Esophagus squamous epithelium (tissue), 5 donors: ENCODE results near the gene ERICH4. TPM values are rescaled to one million over a fixed set of nuclear protein-coding genes. Genes with fewer than 3 reads are reported as not detected.

Source experiments
- DNase-seq: peaks from one replicate; lab custom pipeline; 2025; lab: John Stamatoyannopoulos, UW
- H3K27ac ChIP-seq, 4 donors: fragments of 200-600 bp; sonication (generic); one replicate each; pipeline ENCODE4 v1.5.1; 2016 to 2019; ENCODE audit warnings: mild to moderate bottlenecking in 1 of 4
- H3K27me3 ChIP-seq, 4 donors: fragments of 200-600 bp; sonication (generic); 1 replicate in 3 of 4; 2 replicates in 1 of 4; pipeline versions ENCODE4 v1.5.1 to v1.6.0; 2017 to 2021; ENCODE audit warnings: antibody characterized with exemption in 1 of 4
- H3K36me3 ChIP-seq, 3 donors: fragments of 200-600 bp; sonication (generic); one replicate each; pipeline ENCODE4 v1.5.1; 2016 to 2019
- H3K4me1 ChIP-seq, 3 donors: fragments of 200-600 bp; sonication (generic); one replicate each; pipeline ENCODE4 v1.5.1; 2017 to 2019
- H3K4me3 ChIP-seq, 4 donors: fragments of 200-600 bp; sonication (generic); 1 replicate in 3 of 4; 2 replicates in 1 of 4; pipeline ENCODE4 v1.5.1; 2016 to 2019; ENCODE audit warnings: mild to moderate bottlenecking in 2 of 4, moderate library complexity in 1 of 4
- H3K9me3 ChIP-seq, 3 donors: fragments of 200-600 bp; sonication (generic); one replicate each; pipeline ENCODE4 v1.5.1; 2016 to 2019
- CTCF ChIP-seq, 6 experiments: fragments of 450-650 bp in 4 of 6; fragments of 200-600 bp in 2 of 6; sonication (generic) in 2 of 6; IDR thresholded peaks; one replicate each; pipeline ENCODE4 v1.5.1; 2016 to 2019; ENCODE audit warnings: antibody characterized with exemption in 6 of 6, mild to moderate bottlenecking in 4 of 6, moderate library complexity in 4 of 6
- POLR2A ChIP-seq, 4 donors: fragments of 450-650 bp; IDR thresholded peaks; one replicate each; pipeline ENCODE4 v1.6.1; 2017; ENCODE audit warnings: antibody characterized with exemption in 4 of 4, mild to moderate bottlenecking in 4 of 4, moderate library complexity in 3 of 4
- WGBS, 2 donors: methylation state at CpG; one replicate each; pipeline ENCODE4 v1.1.5; 2018; 5-methylcytosine and 5-hydroxymethylcytosine counted together
- intact Hi-C: fragments of 100-400 bp; cut with DNase I; formaldehyde crosslinking; loops from one replicate; pipeline ENCODE4 v1.15.0; 2022
- total RNA-seq, 4 donors: library from RNA; depleted of rRNA; stranded (reverse); fragments of >200 nt; gene quantifications; one replicate each; pipeline ENCODE4 v1.1.0, GENCODE V29; 2016
- donor health status: DM: yes; HTN: yes; CAD: no.

Gene ERICH4
- total RNA-seq, 4 donors from 2014 or later, result not detected

GRCh38 chr19:41421314-41421713 is 21.6 kb upstream of the ERICH4 start:
- TF ChIP-seq CTCF (IDR thresholded peaks at IDR 0.05) (no peak), POLR2A (IDR thresholded peaks at IDR 0.05) (no peak)
- intact Hi-C loops, result no loop called here
- no peak for DNase-seq
- Histone ChIP-seq H3K4me3 (no peak overlapping the region), H3K36me3 (peaks cover 38 to 100% (median 56%) of the 10 kb centered on the region in 3 donors), H3K4me1 (peaks cover 16 to 44% (median 20%) of the 10 kb centered on the region in 3 donors), H3K27me3 (no peaks in the 10 kb centered on the region), H3K9me3 (no peaks in the 10 kb centered on the region), H3K27ac (peak overlapping the region in 3 of 4 donors; percentile 11 to 39 (median 23))
- 74 to 90% methylated on average over 5 to 6 of the region's 6 CpGs for WGBS, 2 donors

DNA sequence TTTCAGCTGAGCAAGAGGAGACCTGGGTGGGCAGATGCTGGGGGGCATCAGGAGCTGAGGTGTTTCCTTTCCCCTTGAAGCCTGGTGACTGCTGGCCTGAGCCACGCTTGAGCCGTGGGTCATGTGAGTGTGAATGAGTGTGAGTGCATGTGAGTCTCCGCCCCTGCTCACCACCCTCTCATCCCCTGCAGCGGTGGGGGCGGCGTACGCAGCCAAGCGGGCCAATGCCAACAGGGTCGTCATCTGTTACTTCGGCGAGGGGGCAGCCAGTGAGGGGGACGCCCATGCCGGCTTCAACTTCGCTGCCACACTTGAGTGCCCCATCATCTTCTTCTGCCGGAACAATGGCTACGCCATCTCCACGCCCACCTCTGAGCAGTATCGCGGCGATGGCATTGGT is 21.0 kb upstream of the ERICH4 start:
- intact Hi-C loops, result no loop called here
- Histone ChIP-seq H3K27ac (peak overlapping the region in 3 of 4 donors; percentile 11 to 39 (median 23)), H3K4me3 (no peak overlapping the region), H3K9me3 (no peaks in the 10 kb centered on the region), H3K36me3 (peaks cover 37 to 96% (median 56%) of the 10 kb centered on the region in 3 donors), H3K4me1 (peaks cover 21 to 51% (median 24%) of the 10 kb centered on the region in 3 donors), H3K27me3 (no peaks in the 10 kb centered on the region)
- TF ChIP-seq POLR2A (IDR thresholded peaks at IDR 0.05) (no peak), CTCF (IDR thresholded peaks at IDR 0.05) (no peak)
- WGBS, 2 donors, result 96 to 98% methylated on average over 9 of the region's 20 CpGs
- DNase-seq, result no peak

GRCh38 chr19:41422456-41422855 is 20.5 kb upstream of the ERICH4 start:
- Histone ChIP-seq H3K27me3 (no peaks in the 10 kb centered on the region), H3K4me3 (no peak overlapping the region), H3K36me3 (peaks cover 37 to 92% (median 56%) of the 10 kb centered on the region in 3 donors), H3K4me1 (peaks cover 21 to 56% (median 25%) of the 10 kb centered on the region in 3 donors), H3K27ac (peak overlapping the region in 1 of 4 donors; percentile 26), H3K9me3 (no peaks in the 10 kb centered on the region)
- WGBS, 2 donors, result 79 to 84% methylated on average over 16 to 18 of the region's 18 CpGs
- no peak for DNase-seq
- TF ChIP-seq CTCF (IDR thresholded peaks at IDR 0.05) (no peak), POLR2A (IDR thresholded peaks at IDR 0.05) (no peak)
- intact Hi-C loops, result no loop called here

DNA sequence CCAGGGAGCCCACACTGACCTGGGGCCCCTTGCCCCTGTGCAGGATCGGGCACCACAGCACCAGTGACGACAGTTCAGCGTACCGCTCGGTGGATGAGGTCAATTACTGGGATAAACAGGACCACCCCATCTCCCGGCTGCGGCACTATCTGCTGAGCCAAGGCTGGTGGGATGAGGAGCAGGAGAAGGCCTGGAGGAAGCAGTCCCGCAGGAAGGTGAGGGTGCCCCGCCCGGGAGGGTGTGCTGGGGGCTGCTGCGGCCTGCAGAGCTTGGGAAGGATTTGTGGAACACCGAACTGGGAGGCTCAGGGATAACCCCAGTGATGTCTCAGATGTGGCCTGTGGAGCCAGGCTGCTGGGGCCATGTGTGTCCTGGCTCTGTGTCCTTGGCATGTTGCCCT is 20.0 kb upstream of the ERICH4 start:
- Histone ChIP-seq H3K27ac (peak overlapping the region in 1 of 4 donors; percentile 26), H3K27me3 (no peaks in the 10 kb centered on the region), H3K4me1 (peaks cover 21 to 61% (median 30%) of the 10 kb centered on the region in 3 donors), H3K9me3 (no peaks in the 10 kb centered on the region), H3K36me3 (peaks cover 37 to 87% (median 56%) of the 10 kb centered on the region in 3 donors), H3K4me3 (no peak overlapping the region)
- WGBS, 2 donors, result 91% methylated on average over 5 of the region's 12 CpGs; no CpG with 5 or more reads in 1 of the 2 donors
- no peak for TF ChIP-seq POLR2A (IDR thresholded peaks at IDR 0.05)
- TF ChIP-seq CTCF (IDR thresholded peaks at IDR 0.05), result no peak
- DNase-seq, result no peak
- intact Hi-C loops, result no loop called here

DNA sequence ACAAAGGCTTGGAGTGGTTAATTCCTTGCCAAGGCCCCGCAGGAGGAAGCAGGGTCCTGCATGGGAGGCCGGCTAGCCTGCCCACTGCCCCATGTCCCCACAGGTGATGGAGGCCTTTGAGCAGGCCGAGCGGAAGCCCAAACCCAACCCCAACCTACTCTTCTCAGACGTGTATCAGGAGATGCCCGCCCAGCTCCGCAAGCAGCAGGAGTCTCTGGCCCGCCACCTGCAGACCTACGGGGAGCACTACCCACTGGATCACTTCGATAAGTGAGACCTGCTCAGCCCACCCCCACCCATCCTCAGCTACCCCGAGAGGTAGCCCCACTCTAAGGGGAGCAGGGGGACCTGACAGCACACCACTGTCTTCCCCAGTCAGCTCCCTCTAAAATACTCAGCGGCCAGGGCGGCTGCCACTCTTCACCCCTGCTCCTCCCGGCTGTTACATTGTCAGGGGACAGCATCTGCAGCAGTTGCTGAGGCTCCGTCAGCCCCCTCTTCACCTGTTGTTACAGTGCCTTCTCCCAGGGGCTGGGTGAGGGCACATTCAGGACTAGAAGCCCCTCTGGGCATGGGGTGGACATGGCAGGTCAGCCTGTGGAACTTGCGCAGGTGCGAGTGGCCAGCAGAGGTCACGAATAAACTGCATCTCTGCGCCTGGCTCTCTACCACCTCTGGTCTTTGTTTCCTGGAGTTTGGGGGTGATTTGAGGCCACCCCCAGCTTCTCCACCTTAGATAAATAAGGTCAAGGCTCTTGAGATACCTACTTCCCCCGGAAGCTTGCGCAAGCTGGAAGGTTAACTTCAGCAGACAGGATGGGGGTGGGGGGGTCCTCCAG is 18.4 kb upstream of the ERICH4 start:
- Histone ChIP-seq H3K4me3 (peak overlapping the region; percentile 60 to 71 (median 66)), H3K36me3 (peaks cover 28 to 71% (median 48%) of the 10 kb centered on the region in 3 donors), H3K9me3 (no peaks in the 10 kb centered on the region), H3K4me1 (peaks cover 32 to 75% (median 41%) of the 10 kb centered on the region in 3 donors), H3K27me3 (no peaks in the 10 kb centered on the region), H3K27ac (peak overlapping the region; percentile 14 to 97 (median 96))
- WGBS, 2 donors, result 82 to 96% methylated on average over 4 to 7 of the region's 21 CpGs
- intact Hi-C loops, result no loop called here
- no peak for DNase-seq
- TF ChIP-seq CTCF (IDR thresholded peaks at IDR 0.05) (no peak), POLR2A (IDR thresholded peaks at IDR 0.05) (no peak)
